Neuronal stem cell (in vitro differentiated cells): Measurements from ENCODE around the gene TBX2.

Experiments
- DNase-seq: peaks from one replicate; pipeline ENCODE4 v3.0.0-alpha.2; 2013; ENCODE audit warnings: low spot score
- H2AFZ ChIP-seq: one replicate; pipeline ENCODE4 v1.6.1; 2013; ENCODE audit warnings: mild to moderate bottlenecking, low read length, inconsistent platforms
- H2AK5ac ChIP-seq: 2 replicates; pipeline ENCODE4 v1.6.1; 2013; ENCODE audit warnings: low read depth, mild to moderate bottlenecking, inconsistent platforms, low read length, moderate library complexity, mixed read lengths
- H2BK120ac ChIP-seq: 2 replicates; pipeline ENCODE4 v1.6.1; 2013; ENCODE audit warnings: low read depth, mild to moderate bottlenecking, inconsistent platforms, low read length, moderate library complexity, mixed read lengths
- H2BK12ac ChIP-seq: one replicate; pipeline ENCODE4 v1.6.1; 2013; ENCODE audit warnings: low read length, inconsistent platforms
- H2BK15ac ChIP-seq: 2 replicates; pipeline ENCODE4 v1.6.1; 2013; ENCODE audit warnings: mild to moderate bottlenecking, low read length, inconsistent platforms, mixed read lengths
- H2BK5ac ChIP-seq: one replicate; pipeline ENCODE4 v1.6.1; 2013; ENCODE audit warnings: inconsistent platforms, mild to moderate bottlenecking, low read length, moderate library complexity
- H3K14ac ChIP-seq: one replicate; pipeline ENCODE4 v1.6.1; 2013; ENCODE audit warnings: low read length, inconsistent platforms
- H3K18ac ChIP-seq: 2 replicates; pipeline ENCODE4 v1.6.1; 2013; ENCODE audit warnings: low read length, inconsistent platforms
- H3K23ac ChIP-seq: 2 replicates; pipeline ENCODE4 v1.6.1; 2013; ENCODE audit warnings: low read depth, mild to moderate bottlenecking, mixed read lengths, low read length, inconsistent platforms; ENCODE audit not compliant: poor library complexity
- H3K27ac ChIP-seq: replicated peaks from 3 replicates; pipeline ENCODE4 v1.5.1; 2013; ENCODE audit warnings: low read length, inconsistent platforms
- H3K27me3 ChIP-seq, 3 experiments: 2 replicates each; pipeline ENCODE4 v1.6.1; 2013; ENCODE audit warnings: low read length in 3 of 3, mild to moderate bottlenecking in 2 of 3, inconsistent platforms in 1 of 3, low read depth in 1 of 3, mixed read lengths in 1 of 3, moderate library complexity in 1 of 3; ENCODE audit not compliant: control insufficient read depth in 3 of 3, insufficient read depth in 3 of 3
- H3K36me3 ChIP-seq, 2 donors: replicated peaks in 1 of 2; 2 replicates each; pipeline ENCODE4 v1.6.1; 2013; ENCODE audit warnings: low read length in 2 of 2; ENCODE audit not compliant: control insufficient read depth in 2 of 2, insufficient read depth in 2 of 2
- H3K4ac ChIP-seq: 2 replicates; pipeline ENCODE4 v1.6.1; 2013; ENCODE audit warnings: inconsistent platforms, mild to moderate bottlenecking, low read length, moderate library complexity
- H3K4me1 ChIP-seq, 2 donors: 1 replicate in 1 of 2; 2 replicates in 1 of 2; pipeline ENCODE4 v1.6.1; 2013; ENCODE audit warnings: low read length in 2 of 2, low read depth in 1 of 2; ENCODE audit not compliant: control insufficient read depth in 2 of 2, insufficient read depth in 1 of 2
- H3K4me2 ChIP-seq: one replicate; pipeline ENCODE4 v1.6.1; 2013; ENCODE audit warnings: mild to moderate bottlenecking, low read length, inconsistent platforms; ENCODE audit not compliant: insufficient read depth, poor library complexity, severe bottlenecking
- H3K4me3 ChIP-seq, 2 donors: 2 replicates each; pipeline ENCODE4 v1.5.1; 2013; ENCODE audit warnings: low read length in 2 of 2, mild to moderate bottlenecking in 2 of 2, inconsistent platforms in 1 of 2, moderate library complexity in 1 of 2
- H3K79me1 ChIP-seq: one replicate; pipeline ENCODE4 v1.6.1; 2013; ENCODE audit warnings: low read depth, mild to moderate bottlenecking, inconsistent platforms, low read length, moderate library complexity
- H3K9ac ChIP-seq: one replicate; pipeline ENCODE4 v1.6.1; 2013; ENCODE audit warnings: mild to moderate bottlenecking, low read depth, low read length, inconsistent platforms; ENCODE audit not compliant: poor library complexity
- H3K9me3 ChIP-seq, 2 donors: replicated peaks in 1 of 2; 2 replicates each; pipeline versions ENCODE3 to v1.6.1; 2013; ENCODE audit warnings: low read length in 2 of 2, mild to moderate bottlenecking in 2 of 2, inconsistent platforms in 1 of 2, low read depth in 1 of 2, mixed read lengths in 1 of 2, moderate library complexity in 1 of 2; ENCODE audit not compliant: control insufficient read depth in 2 of 2, insufficient read depth in 1 of 2
- H4K8ac ChIP-seq: one replicate; pipeline ENCODE4 v1.6.1; 2013; ENCODE audit warnings: low read depth, mild to moderate bottlenecking, inconsistent platforms, low read length, moderate library complexity
- H4K91ac ChIP-seq: one replicate; pipeline ENCODE4 v1.6.1; 2013; ENCODE audit warnings: low read length, low read depth, mild to moderate bottlenecking, inconsistent platforms; ENCODE audit not compliant: poor library complexity
- WGBS, 2 donors: extraction: QIAGEN DNeasy Blood & Tissue Kit; methylation state at CpG; one replicate each; pipeline ENCODE4 v1.1.7; 2013; ENCODE audit warnings: missing lambda C conversion rate in 2 of 2, mixed read lengths in 1 of 2; ENCODE audit not compliant: insufficient read length in 2 of 2, insufficient replicate concordance in 1 of 2; ENCODE audit errors: extremely low coverage in 2 of 2; 5-methylcytosine and 5-hydroxymethylcytosine counted together

TBX2 gene

DNA sequence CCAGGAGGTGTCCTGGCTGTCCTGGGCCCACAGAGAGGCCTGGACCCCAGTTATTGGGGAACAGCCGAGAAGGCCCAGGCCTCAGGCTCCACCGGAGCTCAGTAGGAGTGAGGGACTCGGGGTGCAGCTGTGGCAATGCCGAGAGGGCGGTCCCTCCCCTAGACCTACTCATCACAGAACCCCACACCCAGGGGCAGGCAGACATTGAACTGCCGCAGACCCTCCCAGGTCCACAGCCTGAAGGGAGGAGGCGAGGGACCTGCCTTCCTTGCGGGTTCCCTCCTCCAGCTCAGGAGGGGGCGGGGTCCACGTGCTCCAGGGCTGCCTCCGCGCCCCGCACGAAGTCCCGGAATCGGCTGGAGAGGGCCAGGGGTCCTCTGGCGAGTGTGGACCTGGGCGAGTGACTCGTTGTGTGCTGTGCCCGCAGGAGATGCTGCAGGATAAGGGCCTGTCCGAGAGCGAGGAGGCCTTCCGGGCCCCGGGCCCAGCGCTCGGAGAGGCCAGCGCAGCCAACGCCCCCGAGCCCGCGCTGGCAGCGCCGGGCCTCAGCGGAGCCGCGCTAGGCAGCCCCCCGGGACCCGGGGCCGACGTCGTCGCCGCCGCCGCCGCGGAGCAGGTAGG, 56.5 kb downstream of the TBX2 start:
- peaks cover 5 to 7% of the 10 kb centered on the region in 2 donors for H3K4me1 ChIP-seq

DNA sequence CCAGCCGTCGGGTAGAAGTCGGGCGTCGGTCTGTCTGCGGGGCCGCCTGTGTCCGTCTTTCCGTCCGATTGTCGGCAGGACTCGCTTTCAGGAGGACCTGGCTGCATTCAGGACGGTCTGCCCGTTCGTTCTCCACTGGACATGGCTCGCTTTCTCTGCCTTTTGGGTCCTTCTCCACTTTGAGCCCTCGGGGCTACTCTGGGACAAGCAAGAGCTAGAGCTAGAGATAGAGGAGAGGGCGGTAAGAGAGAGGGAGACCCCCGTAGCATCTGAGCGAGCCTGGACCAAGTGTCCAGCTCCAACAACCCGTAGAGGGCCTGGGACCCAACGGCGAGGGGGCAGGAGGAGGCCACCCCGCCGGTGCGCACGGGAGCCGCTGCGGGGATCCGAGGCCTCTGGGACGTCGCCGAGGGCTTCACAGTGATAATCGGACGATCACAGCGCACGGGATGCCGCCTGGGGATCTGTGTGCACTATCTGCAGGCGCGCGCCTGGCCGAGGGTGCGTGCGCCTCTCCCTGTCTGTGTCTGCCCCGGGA, 57.1 kb downstream of the TBX2 start:
- peak overlapping the region; percentile 32 for H3K9ac ChIP-seq
- H3K36me3 ChIP-seq = no peaks in the 10 kb centered on the region
- peaks cover 3 to 7% of the 10 kb centered on the region in 2 donors for H3K4me1 ChIP-seq
- H2AFZ ChIP-seq = peak overlapping the region; percentile 68
- peaks cover 75 to 100% (median 92%) of the 10 kb centered on the region in 3 experiments for H3K27me3 ChIP-seq
- no peak overlapping the region for H3K27ac ChIP-seq
- no peak overlapping the region for H4K8ac ChIP-seq
- peak overlapping the region; percentile 81 for H3K23ac ChIP-seq
- H3K18ac ChIP-seq = no peak overlapping the region
- no peak overlapping the region for H3K4me2 ChIP-seq
- WGBS, 2 donors = no CpG with 5 or more reads among the region's 45 CpGs
- H2AK5ac ChIP-seq = peak overlapping the region; percentile 31
- no peak overlapping the region for H4K91ac ChIP-seq
- no peak for DNase-seq
- no peak overlapping the region for H3K4ac ChIP-seq
- H3K79me1 ChIP-seq = no peaks in the 10 kb centered on the region
- no peak overlapping the region for H3K14ac ChIP-seq
- no peak overlapping the region for H2BK120ac ChIP-seq
- H2BK15ac ChIP-seq = peak overlapping the region; percentile 27
- H2BK12ac ChIP-seq = no peak overlapping the region
- H3K4me3 ChIP-seq = no peak overlapping the region
- no peak overlapping the region for H2BK5ac ChIP-seq
- peaks cover 6 to 21% of the 10 kb centered on the region in 2 donors for H3K9me3 ChIP-seq

More for the DNA sequence above, 56.5 kb downstream of the TBX2 start:
- H4K91ac ChIP-seq = no peak overlapping the region
- H2BK120ac ChIP-seq = no peak overlapping the region
- no peak overlapping the region for H3K4ac ChIP-seq
- H2AFZ ChIP-seq = peak overlapping the region; percentile 68
- no peak overlapping the region for H3K27ac ChIP-seq
- H3K27me3 ChIP-seq = peaks cover 75 to 100% (median 92%) of the 10 kb centered on the region in 3 experiments
- no peak overlapping the region for H3K4me3 ChIP-seq
- H3K9me3 ChIP-seq = peaks cover 6 to 24% of the 10 kb centered on the region in 2 donors
- no peak overlapping the region for H3K18ac ChIP-seq
- H2BK5ac ChIP-seq = no peak overlapping the region
- H2AK5ac ChIP-seq = no peak overlapping the region
- H4K8ac ChIP-seq = no peak overlapping the region
- no peak for DNase-seq
- H3K23ac ChIP-seq = peak overlapping the region; percentile 56
- H2BK15ac ChIP-seq = no peak overlapping the region
- H3K79me1 ChIP-seq = no peaks in the 10 kb centered on the region
- H2BK12ac ChIP-seq = no peak overlapping the region
- H3K4me2 ChIP-seq = no peak overlapping the region
- no peaks in the 10 kb centered on the region for H3K36me3 ChIP-seq
- H3K9ac ChIP-seq = no peak overlapping the region
- WGBS, 2 donors = no CpG with 5 or more reads among the region's 47 CpGs
- H3K14ac ChIP-seq = no peak overlapping the region

DNA sequence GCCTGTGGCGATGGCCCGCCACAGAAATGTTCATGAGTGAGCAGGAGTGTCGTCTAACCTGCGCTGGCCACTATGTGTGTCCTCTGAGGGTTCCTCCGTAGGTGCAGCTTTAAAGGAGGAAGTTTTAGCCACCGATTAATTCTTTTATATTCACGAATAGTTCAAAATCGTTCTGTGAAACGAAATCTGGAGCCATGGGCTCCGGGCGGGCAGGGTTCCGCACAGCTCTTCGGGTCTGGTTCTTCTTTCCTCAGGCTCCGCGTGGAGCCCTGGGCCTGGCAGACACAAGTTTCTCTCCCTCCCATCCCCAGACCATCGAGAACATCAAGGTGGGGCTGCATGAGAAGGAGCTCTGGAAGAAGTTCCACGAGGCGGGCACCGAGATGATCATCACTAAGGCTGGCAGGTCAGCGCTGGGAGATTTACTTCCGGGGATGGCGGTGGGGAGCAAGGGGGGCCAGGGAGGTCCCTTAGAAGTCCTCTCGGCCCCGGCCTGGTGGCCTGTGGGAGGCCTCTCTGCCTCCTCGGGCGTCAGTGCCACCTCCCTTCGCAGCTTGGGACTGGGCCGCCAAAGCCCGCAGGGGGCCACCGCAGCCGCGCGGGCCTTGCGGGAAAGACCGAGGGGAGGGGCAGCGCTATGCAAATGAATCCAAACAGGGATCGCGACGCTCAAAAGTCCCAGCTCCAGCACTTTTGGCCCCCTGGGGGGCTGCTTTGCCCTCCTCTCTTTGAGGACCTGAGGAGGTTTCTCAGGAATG, 57.8 kb downstream of the TBX2 start:
- H3K4me3 ChIP-seq = no peak overlapping the region

DNA sequence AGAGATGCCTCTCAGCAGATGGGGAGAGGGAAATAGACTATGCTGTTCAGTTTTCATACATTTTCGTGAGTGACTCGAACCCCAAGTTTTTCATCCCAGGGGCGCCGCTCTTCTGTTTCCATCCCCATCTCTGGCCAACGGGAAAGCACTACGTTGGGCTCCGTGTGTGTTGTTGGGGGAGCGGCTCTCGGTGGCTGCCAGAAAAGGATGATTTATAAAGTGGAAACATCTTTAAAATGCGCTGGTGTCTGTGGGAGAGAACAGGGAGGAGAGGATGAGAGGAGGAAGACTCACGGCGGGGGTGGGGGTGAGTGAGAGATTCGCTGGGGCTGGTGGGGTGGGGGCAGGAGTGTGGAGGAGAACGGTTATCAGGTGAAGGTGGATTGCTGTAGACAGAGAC, 58.4 kb downstream of the TBX2 start:
- no peak overlapping the region for H2BK120ac ChIP-seq
- H3K9ac ChIP-seq = no peak overlapping the region
- H3K4me2 ChIP-seq = no peak overlapping the region
- H2BK12ac ChIP-seq = no peak overlapping the region
- DNase-seq = no peak
- H3K9me3 ChIP-seq = peaks cover 6 to 21% of the 10 kb centered on the region in 2 donors
- no peak overlapping the region for H3K27ac ChIP-seq
- H2BK15ac ChIP-seq = no peak overlapping the region
- H3K18ac ChIP-seq = no peak overlapping the region
- H3K36me3 ChIP-seq = no peaks in the 10 kb centered on the region
- no peak overlapping the region for H3K4me3 ChIP-seq
- no peak overlapping the region for H3K23ac ChIP-seq
- H3K4me1 ChIP-seq = peaks cover 3% of the 10 kb centered on the region in 2 donors
- H2AK5ac ChIP-seq = no peak overlapping the region
- no peak overlapping the region for H4K8ac ChIP-seq
- H3K27me3 ChIP-seq = peaks cover 74 to 100% (median 93%) of the 10 kb centered on the region in 3 experiments
- whole genome bisulfite sequencing, 2 donors = no CpG with 5 or more reads among the region's 14 CpGs
- H4K91ac ChIP-seq = no peak overlapping the region
- no peak overlapping the region for H3K14ac ChIP-seq
- no peak overlapping the region for H2BK5ac ChIP-seq
- H3K4ac ChIP-seq = no peak overlapping the region
- H2AFZ ChIP-seq = no peak overlapping the region
- H3K79me1 ChIP-seq = no peaks in the 10 kb centered on the region

More for the DNA sequence above, 57.8 kb downstream of the TBX2 start:
- Histone ChIP-seq H3K79me1 (no peaks in the 10 kb centered on the region), H3K4me1 (peaks cover 3 to 6% of the 10 kb centered on the region in 2 donors), H2BK5ac (no peak overlapping the region), H3K9ac (peak overlapping the region; percentile 3), H2BK15ac (peak overlapping the region; percentile 27), H3K27me3 (peaks cover 74 to 100% (median 92%) of the 10 kb centered on the region in 3 experiments), H3K23ac (peak overlapping the region; percentile 81), H2BK120ac (no peak overlapping the region), H2AK5ac (peak overlapping the region; percentile 31), H3K14ac (no peak overlapping the region), H3K9me3 (peaks cover 6 to 21% of the 10 kb centered on the region in 2 donors), H3K18ac (peak overlapping the region; percentile 25), H2BK12ac (no peak overlapping the region), H3K4ac (no peak overlapping the region), H3K36me3 (no peaks in the 10 kb centered on the region), H4K8ac (no peak overlapping the region), H4K91ac (no peak overlapping the region), H2AFZ (peak overlapping the region; percentile 68), H3K27ac (no peak overlapping the region), H3K4me2 (peak overlapping the region; percentile 14)
- no CpG with 5 or more reads among the region's 39 CpGs for WGBS, 2 donors
- no peak for DNase-seq
